OCI-LY7 (cell line): Measurements from ENCODE around the gene MFAP1. TPM values are rescaled to one million over a fixed set of nuclear protein-coding genes. Genes with fewer than 3 reads are reported as not detected.

Experiments
- BruUV-seq: library from RNA; stranded (reverse); fragments of 400-500 nt; replicated peaks from 2 replicates; lab custom pipeline; 2021; lab: Mats Ljungman, UMichigan
- CTCF ChIA-PET: fragments of 300-600 bp; sonication (Branson Sonifier 250); formaldehyde crosslinking; loops from one replicate; lab custom pipeline; 2022; ENCODE audit warnings: antibody characterized with exemption; ENCODE audit not compliant: unreplicated experiment; lab: Charles Lee
- POLR2A ChIA-PET: fragments of 300-600 bp; sonication (Branson Sonifier 250); formaldehyde crosslinking; loops from one replicate; lab custom pipeline; 2022; ENCODE audit warnings: antibody characterized with exemption; lab: Charles Lee
- DNase-seq: peaks from one replicate; pipeline ENCODE4 v3.0.0-alpha.2; 2015; ENCODE audit warnings: low spot score
- H2AFZ ChIP-seq: fragments of 200-600 bp; sonication (generic), shearing (Covaris generic); 2 replicates; pipeline ENCODE4 v1.6.1; 2014; ENCODE audit warnings: mild to moderate bottlenecking, antibody characterized with exemption, low read length, moderate library complexity
- H3K27ac ChIP-seq: fragments of 200-600 bp; sonication (generic); 2 replicates; pipeline ENCODE4 v1.5.1; 2014; ENCODE audit warnings: mixed run types, low read depth, mild to moderate bottlenecking, moderate library complexity, low read length, inconsistent platforms; ENCODE audit not compliant: poor library complexity, severe bottlenecking
- H3K36me3 ChIP-seq: fragments of 200-600 bp; sonication (generic); 2 replicates; pipeline ENCODE4 v1.6.1; 2014; ENCODE audit warnings: mild to moderate bottlenecking, antibody characterized with exemption, low read length, moderate library complexity, mixed read lengths; ENCODE audit not compliant: insufficient read depth
- H3K4me1 ChIP-seq: fragments of 200-600 bp; sonication (generic); 2 replicates; pipeline ENCODE4 v1.5.1; 2014; ENCODE audit warnings: mild to moderate bottlenecking, low read length; ENCODE audit not compliant: insufficient read depth, poor library complexity, severe bottlenecking
- H3K4me2 ChIP-seq: fragments of 200-600 bp; sonication (generic); 2 replicates; pipeline ENCODE4 v1.6.1; 2014; ENCODE audit warnings: mild to moderate bottlenecking, low read length
- H3K4me3 ChIP-seq: fragments of 200-600 bp; sonication (generic); 2 replicates; pipeline ENCODE4 v1.5.1; 2014; ENCODE audit warnings: mild to moderate bottlenecking, low read depth, low read length; ENCODE audit not compliant: poor library complexity, severe bottlenecking
- H3K79me2 ChIP-seq: fragments of 200-600 bp; sonication (generic); 2 replicates; pipeline ENCODE4 v1.6.1; 2016; ENCODE audit warnings: low read depth, mild to moderate bottlenecking, low read length, moderate library complexity, mixed read lengths; ENCODE audit not compliant: insufficient read depth
- H3K9me2 ChIP-seq: fragments of 200-600 bp; sonication (generic); 2 replicates; pipeline ENCODE4 v1.6.1; 2016; ENCODE audit warnings: mild to moderate bottlenecking, low read length, mixed read lengths; ENCODE audit not compliant: insufficient read depth
- H3K9me3 ChIP-seq: fragments of 200-600 bp; sonication (generic); 2 replicates; pipeline ENCODE4 v1.6.1; 2014; ENCODE audit warnings: mild to moderate bottlenecking, mixed run types, low read length, mixed read lengths
- H4K20me1 ChIP-seq: fragments of 200-600 bp; sonication (generic); 2 replicates; pipeline ENCODE4 v1.6.1; 2014; ENCODE audit warnings: mild to moderate bottlenecking, antibody characterized with exemption, low read length, moderate library complexity, mixed read lengths; ENCODE audit not compliant: insufficient read depth
- CTCF ChIP-seq: fragments of 200-600 bp; sonication (generic); conservative IDR thresholded peaks from 2 replicates; pipeline ENCODE4 v1.5.1; 2014; ENCODE audit warnings: mild to moderate bottlenecking, antibody characterized with exemption, low read length, moderate library complexity, mixed read lengths
- EZH2phosphoT487 ChIP-seq: fragments of 200-600 bp; sonication (generic); IDR thresholded peaks from 2 replicates; pipeline ENCODE4 v1.6.1; 2018; ENCODE audit warnings: low read depth, borderline replicate concordance, mild to moderate bottlenecking, mixed run types, antibody characterized with exemption, low read length, moderate library complexity, mixed read lengths
- intact Hi-C: fragments of 100-400 bp; cut with micrococcal nuclease; formaldehyde crosslinking; loops from one replicate; pipeline ENCODE4 v1.10.0; 2022; ENCODE audit not compliant: unreplicated experiment
- total RNA-seq, 2 experiments: library from RNA; depleted of rRNA in 1 of 2; stranded (reverse); fragments of >200 nt in 1 of 2; shearing (Covaris generic) in 1 of 2; gene quantifications; 2 replicates each; pipeline ENCODE4 v1.2.3, GENCODE V29; 2014 to 2022

Gene MFAP1
- total RNA-seq, 2 experiments from 2014 or later, result 25.3 to 72.1 TPM

- peak overlapping the region; percentile 91 for H3K27ac ChIP-seq
- H3K9me3 ChIP-seq, result no peaks in the 10 kb centered on the region
- peaks cover 43% of the 10 kb centered on the region for H3K36me3 ChIP-seq
- H3K9me2 ChIP-seq, result no peaks in the 10 kb centered on the region
- peaks cover 66% of the 10 kb centered on the region for H3K4me1 ChIP-seq
- H3K79me2 ChIP-seq, result peaks cover 49% of the 10 kb centered on the region
- peak overlapping the region; percentile 76 for H3K4me2 ChIP-seq
- intact Hi-C loops, result loop anchor here (1.0 to 2.0 kb wide), 3 partner anchors 12 to 46 kb away; no protein-coding TSS in a partner anchor
- peak; percentile 87 for DNase-seq
- TF ChIP-seq EZH2phosphoT487, result no peak
- peak; percentile 89 for TF ChIP-seq CTCF
- peak overlapping the region; percentile 79 for H3K4me3 ChIP-seq
- ChIA-PET CTCF (interaction anchor here (0.6 to 1.4 kb wide), 5 partner anchors 9 to 51 kb away, joined by 3 to 5 read pairs (median 4); no protein-coding TSS in a partner anchor), POLR2A (interaction anchor here (0.7 to 7.0 kb wide), 14 partner anchors 12 to 751 kb away, joined by 3 to 98 read pairs (median 10); partner anchors contain the start of genes HYPK, MFAP1, PDIA3 and SERF2)
- H2AFZ ChIP-seq, result peak overlapping the region; percentile 15; the same call in 1 of the 2 replicates
- TSS peak; percentile 72 for BruUV-seq
- H4K20me1 ChIP-seq, result peaks cover 22% of the 10 kb centered on the region
These were observed 47.1 kb downstream of the MFAP1 start for GRCh38 chr15:43777267-43777914.

GRCh38 chr15:43776718-43777266 lies 47.7 kb downstream of the MFAP1 start, which contains the start of gene ELL3:
TSS of gene ELL3 (minus strand) at chr15:43776966. CDS start at chr15:43776901, 65 bp downstream.
- Histone ChIP-seq H3K9me3 (no peaks in the 10 kb centered on the region), H2AFZ (peak within 1 kb of the TSS; percentile 15; the same call in 1 of the 2 replicates), H3K4me1 (peaks cover 66% of the 10 kb centered on the region), H3K4me2 (peak within 1 kb of the TSS; percentile 85), H3K4me3 (peak within 1 kb of the TSS; percentile 79), H3K27ac (peak within 1 kb of the TSS; percentile 91), H3K79me2 (peaks cover 52% of the 10 kb centered on the region), H4K20me1 (peaks cover 28% of the 10 kb centered on the region), H3K36me3 (peaks cover 48% of the 10 kb centered on the region), H3K9me2 (no peaks in the 10 kb centered on the region)
- no peak for TF ChIP-seq EZH2phosphoT487
- no peak for TF ChIP-seq CTCF
- DNase-seq, result peak; percentile 89
- intact Hi-C loops, result loop anchor here (1.0 to 2.0 kb wide), 4 partner anchors 13 to 52 kb away; no protein-coding TSS in a partner anchor
- BruUV-seq, result no TSS peak
- CTCF ChIA-PET, result interaction anchor here (0.6 to 1.4 kb wide), 4 partner anchors 13 to 51 kb away, joined by 3 to 5 read pairs (median 4); no protein-coding TSS in a partner anchor
- POLR2A ChIA-PET, result interaction anchor here (0.6 to 7.0 kb wide), 14 partner anchors 12 to 992 kb away, joined by 4 to 98 read pairs (median 10); partner anchors contain the start of genes HYPK, MFAP1, PDIA3 and SERF2
